Breast epithelium (tissue), 3 donors: ENCODE results near the gene SFMBT2.

Experiments
- POLR2AphosphoS5 ChIP-seq, 3 donors: sonication (generic); formaldehyde crosslinking; IDR thresholded peaks; one replicate each; pipeline ENCODE4 v1.6.1; 2017; ENCODE audit warnings: antibody characterized with exemption in 3 of 3
- TF ChIP-seq, protein P1 (sequence below), 3 donors: fragments of 450-650 bp; IDR thresholded peaks; one replicate each; pipeline ENCODE4 v1.5.1; 2016 to 2017; ENCODE audit warnings: antibody characterized with exemption in 3 of 3, mild to moderate bottlenecking in 3 of 3, moderate library complexity in 3 of 3

DNA sequence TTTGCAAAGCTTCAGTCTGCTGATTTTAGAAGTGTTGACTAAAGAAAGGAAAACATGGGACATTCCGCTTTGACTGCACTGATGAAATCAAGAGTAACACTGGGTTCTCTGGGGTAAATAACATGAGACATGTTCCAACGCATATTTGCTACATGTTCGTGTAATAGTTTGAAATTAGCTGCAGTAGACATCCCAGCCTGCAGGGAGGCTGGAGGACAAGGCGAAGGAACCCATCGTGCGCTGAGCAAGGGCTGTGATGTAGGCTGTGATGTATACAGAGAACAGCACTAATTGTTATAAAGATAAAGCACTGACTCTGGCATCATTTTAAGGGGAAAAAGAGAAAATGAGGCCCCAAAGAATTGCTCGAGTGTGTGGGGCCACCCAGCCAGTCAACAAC, 40.3 kb downstream of the SFMBT2 start:
- TF ChIP-seq, protein P1, sequence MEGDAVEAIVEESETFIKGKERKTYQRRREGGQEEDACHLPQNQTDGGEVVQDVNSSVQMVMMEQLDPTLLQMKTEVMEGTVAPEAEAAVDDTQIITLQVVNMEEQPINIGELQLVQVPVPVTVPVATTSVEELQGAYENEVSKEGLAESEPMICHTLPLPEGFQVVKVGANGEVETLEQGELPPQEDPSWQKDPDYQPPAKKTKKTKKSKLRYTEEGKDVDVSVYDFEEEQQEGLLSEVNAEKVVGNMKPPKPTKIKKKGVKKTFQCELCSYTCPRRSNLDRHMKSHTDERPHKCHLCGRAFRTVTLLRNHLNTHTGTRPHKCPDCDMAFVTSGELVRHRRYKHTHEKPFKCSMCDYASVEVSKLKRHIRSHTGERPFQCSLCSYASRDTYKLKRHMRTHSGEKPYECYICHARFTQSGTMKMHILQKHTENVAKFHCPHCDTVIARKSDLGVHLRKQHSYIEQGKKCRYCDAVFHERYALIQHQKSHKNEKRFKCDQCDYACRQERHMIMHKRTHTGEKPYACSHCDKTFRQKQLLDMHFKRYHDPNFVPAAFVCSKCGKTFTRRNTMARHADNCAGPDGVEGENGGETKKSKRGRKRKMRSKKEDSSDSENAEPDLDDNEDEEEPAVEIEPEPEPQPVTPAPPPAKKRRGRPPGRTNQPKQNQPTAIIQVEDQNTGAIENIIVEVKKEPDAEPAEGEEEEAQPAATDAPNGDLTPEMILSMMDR (IDR thresholded peaks at IDR 0.05), result no peak
- TF ChIP-seq POLR2AphosphoS5 (IDR thresholded peaks at IDR 0.05), result no peak
